Astrocyte (in vitro differentiated cells and primary cell): ENCODE measurements around the gene EEF2K.

ENCODE experiments used
- CTCF ChIP-seq: IDR thresholded peaks from 2 replicates; pipeline ENCODE4 v1.5.1; 2011; ENCODE audit warnings: low read depth, mild to moderate bottlenecking, inconsistent platforms, low read length, moderate library complexity; ENCODE audit not compliant: insufficient read depth
- EZH2 ChIP-seq: IDR thresholded peaks from 2 replicates; pipeline ENCODE4 v1.6.1; 2012; ENCODE audit warnings: mild to moderate bottlenecking, low read length, inconsistent platforms; ENCODE audit not compliant: insufficient read depth

GRCh38 chr16:22214889-22215288 lies 8.8 kb downstream of the EEF2K start:
- no peak for TF ChIP-seq EZH2
- TF ChIP-seq CTCF: no peak
